Endothelial cell (in vitro differentiated cells): ENCODE data around the gene HNRNPA1L2. TPM values are rescaled to one million over a fixed set of nuclear protein-coding genes. Genes with fewer than 3 reads are reported as not detected.

ENCODE experiments used
- DNase-seq: peaks from one replicate; pipeline ENCODE4 v3.0.0; 2021; ENCODE audit warnings: low spot score
- H3K27ac Mint-ChIP-seq: one replicate; pipeline ENCODE4 v1.8.0; 2021; ENCODE audit warnings: mixed read lengths, inconsistent platforms; ENCODE audit not compliant: unreplicated experiment
- H3K27me3 Mint-ChIP-seq: one replicate; pipeline ENCODE4 v1.8.0; 2021; ENCODE audit warnings: mild to moderate bottlenecking, moderate library complexity, mixed read lengths, inconsistent platforms; ENCODE audit not compliant: unreplicated experiment
- H3K36me3 Mint-ChIP-seq: one replicate; pipeline ENCODE4 v1.8.0; 2021; ENCODE audit warnings: mild to moderate bottlenecking, low read depth, mixed read lengths, inconsistent platforms; ENCODE audit not compliant: unreplicated experiment
- H3K4me1 Mint-ChIP-seq: one replicate; pipeline ENCODE4 v1.8.0; 2021; ENCODE audit warnings: mild to moderate bottlenecking, mixed read lengths, inconsistent platforms; ENCODE audit not compliant: unreplicated experiment
- H3K4me3 Mint-ChIP-seq: one replicate; pipeline ENCODE4 v1.8.0; 2021; ENCODE audit warnings: mild to moderate bottlenecking, mixed read lengths, inconsistent platforms; ENCODE audit not compliant: unreplicated experiment
- H3K9me3 Mint-ChIP-seq: one replicate; pipeline ENCODE4 v1.8.0; 2021; ENCODE audit warnings: mixed read lengths, inconsistent platforms; ENCODE audit not compliant: unreplicated experiment
- CTCF ChIP-seq: fragments of 200-600 bp; sonication (generic); IDR thresholded peaks from one replicate; pipeline ENCODE4 v1.5.0; 2021; ENCODE audit warnings: antibody characterized with exemption; ENCODE audit not compliant: unreplicated experiment
- total RNA-seq: library from RNA; stranded (reverse); fragmentation: NEBNext Ultra II Directional; extraction: Animal tissue kit (Norgen Biotek cat#: 25700); gene quantifications from one replicate; pipeline ENCODE4 v1.2.1, GENCODE V29; 2021; ENCODE audit not compliant: unreplicated experiment

HNRNPA1L2 gene
- total RNA-seq, 1 donor from 2014 or later, result 40.4 TPM

GRCh38 chr13:52652980-52653303 lies 10.7 kb downstream of the HNRNPA1L2 start:
- Mint-ChIP-seq H3K4me3 (no peak overlapping the region), H3K4me1 (peaks cover 15% of the 10 kb centered on the region), H3K27me3 (no peaks in the 10 kb centered on the region), H3K36me3 (peaks cover 13% of the 10 kb centered on the region), H3K27ac (no peak overlapping the region), H3K9me3 (no peaks in the 10 kb centered on the region)
- peak; percentile 10 for TF ChIP-seq CTCF
- no peak for DNase-seq

GRCh38 chr13:52659340-52659739 lies 17.1 kb downstream of the HNRNPA1L2 start:
- Mint-ChIP-seq H3K36me3 (peaks cover 10% of the 10 kb centered on the region), H3K4me1 (peaks cover 6% of the 10 kb centered on the region), H3K9me3 (no peaks in the 10 kb centered on the region), H3K27me3 (peaks cover 2% of the 10 kb centered on the region), H3K27ac (no peak overlapping the region), H3K4me3 (no peak overlapping the region)
- DNase-seq, result no peak
- TF ChIP-seq CTCF, result no peak

- TF ChIP-seq CTCF, result no peak
- Mint-ChIP-seq H3K9me3 (no peaks in the 10 kb centered on the region), H3K27me3 (peaks cover 2% of the 10 kb centered on the region), H3K4me3 (no peak overlapping the region), H3K36me3 (peaks cover 25% of the 10 kb centered on the region), H3K4me1 (no peaks in the 10 kb centered on the region), H3K27ac (no peak overlapping the region)
- DNase-seq, result no peak
Measured at GRCh38 chr13:52664272-52664671, 22.0 kb downstream of the HNRNPA1L2 start.

- Mint-ChIP-seq H3K27me3 (peaks cover 2% of the 10 kb centered on the region), H3K27ac (no peak overlapping the region), H3K4me3 (no peak overlapping the region), H3K9me3 (no peaks in the 10 kb centered on the region), H3K4me1 (no peaks in the 10 kb centered on the region), H3K36me3 (peaks cover 22% of the 10 kb centered on the region)
- no peak for DNase-seq
- peak; percentile 51 for TF ChIP-seq CTCF
Measured at GRCh38 chr13:52665325-52665724, 23.1 kb downstream of the HNRNPA1L2 start.

GRCh38 chr13:52669677-52670076 lies 27.4 kb downstream of the HNRNPA1L2 start:
- Mint-ChIP-seq H3K4me3 (no peak overlapping the region), H3K27me3 (no peaks in the 10 kb centered on the region), H3K27ac (no peak overlapping the region), H3K36me3 (peaks cover 12% of the 10 kb centered on the region), H3K4me1 (peaks cover 7% of the 10 kb centered on the region), H3K9me3 (no peaks in the 10 kb centered on the region)
- DNase-seq, result no peak
- peak; percentile 45 for TF ChIP-seq CTCF
